NCI-H524 (cell line): ENCODE results near the gene MPV17.
"Not testable (repeated sequence)": the region's sequence is repeated elsewhere in the genome, so short reads cannot be mapped to it uniquely, and the experiment has no call there.

ENCODE experiments used
- DNase-seq, 2 experiments: peaks; one replicate each; lab custom pipeline; 2025; lab: John Stamatoyannopoulos, UW

The MPV17 gene

DNA sequence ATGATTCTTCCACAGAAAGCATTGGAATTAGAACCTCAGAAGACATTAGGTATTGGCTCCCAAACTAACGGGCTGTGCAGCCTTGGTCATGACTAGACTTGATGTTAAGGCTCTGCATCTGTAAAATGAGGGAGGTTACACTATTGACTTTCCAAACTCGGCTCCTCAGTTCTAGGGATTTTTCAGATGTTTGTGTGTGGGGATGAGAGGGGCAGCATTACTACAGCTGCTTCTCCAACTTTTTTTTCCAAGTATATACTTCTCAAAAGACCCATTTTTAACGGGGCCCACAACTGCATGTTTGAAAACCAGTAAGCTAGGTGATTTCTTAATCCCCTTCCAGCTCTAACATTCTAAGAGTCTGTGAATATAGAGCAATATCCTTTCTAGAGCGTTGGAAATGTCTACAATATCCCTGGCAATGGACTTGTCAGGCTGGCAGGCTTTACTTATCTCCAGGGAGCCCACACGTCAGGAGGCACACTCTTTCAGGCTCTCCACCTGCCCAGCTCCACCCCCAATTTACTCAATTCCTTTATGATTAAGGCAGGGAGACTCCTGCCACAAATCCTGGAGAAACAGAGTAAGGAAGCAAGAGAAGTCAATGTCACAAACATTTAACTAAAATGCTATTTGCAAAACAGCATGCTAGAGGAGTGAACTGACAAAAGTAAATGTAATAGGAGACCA lies 844 bp upstream of the MPV17 start:
- DNase-seq, result no peak

DNA sequence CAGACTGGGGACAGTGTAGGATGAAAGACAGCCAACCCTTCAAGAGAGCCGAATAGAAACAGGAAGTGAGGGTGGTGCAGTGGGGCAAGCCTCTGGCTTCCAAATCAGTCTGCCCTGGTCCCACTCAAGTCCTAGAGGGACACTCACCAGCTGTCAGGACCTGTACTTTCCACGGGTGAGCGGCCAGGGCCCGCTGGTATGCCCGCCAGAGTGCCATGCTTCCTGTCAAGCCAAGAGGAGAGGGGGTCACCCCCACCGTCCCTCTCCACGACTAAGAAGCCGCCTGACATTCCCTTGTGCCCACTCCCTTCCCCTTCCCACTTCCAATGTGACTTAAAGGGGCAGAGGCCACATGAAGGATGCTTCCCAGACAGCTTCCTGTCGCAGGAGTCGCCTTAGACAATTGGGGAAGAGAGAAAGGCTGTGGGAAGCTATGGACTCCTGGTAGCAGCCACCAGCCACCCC lies 564 bp downstream of the MPV17 start:
- no peak for DNase-seq

DNA sequence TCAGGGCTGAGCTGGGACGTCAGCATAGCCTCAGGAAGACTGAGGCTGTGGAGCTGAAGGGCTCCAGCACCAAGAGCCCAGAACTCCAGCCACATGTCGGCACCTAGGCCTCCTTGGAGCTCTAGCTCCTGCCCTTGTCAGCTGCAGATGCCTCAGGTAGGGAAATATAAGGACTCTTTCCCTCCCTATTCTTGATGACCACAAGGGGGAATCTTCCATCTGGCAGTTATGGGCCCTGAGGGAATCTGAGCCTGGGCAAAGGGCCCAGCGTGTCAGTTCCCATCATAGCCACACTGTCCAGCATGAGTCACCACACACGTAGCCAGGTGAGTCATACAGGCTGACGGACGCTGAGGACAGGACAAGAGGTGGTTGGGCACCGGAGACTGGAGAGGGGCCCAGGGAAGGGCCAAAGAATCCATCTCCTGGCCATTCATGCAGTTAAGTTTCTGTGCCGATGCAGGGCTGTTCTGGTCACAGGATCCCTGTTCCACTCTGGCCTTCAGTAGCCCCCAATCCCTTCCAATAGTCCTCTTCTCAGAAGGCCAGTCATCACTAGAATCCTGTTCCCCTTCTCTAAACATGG lies 1.8 kb downstream of the MPV17 start:
- DNase-seq, result peak in 1 of 2 experiments; percentile 52

DNA sequence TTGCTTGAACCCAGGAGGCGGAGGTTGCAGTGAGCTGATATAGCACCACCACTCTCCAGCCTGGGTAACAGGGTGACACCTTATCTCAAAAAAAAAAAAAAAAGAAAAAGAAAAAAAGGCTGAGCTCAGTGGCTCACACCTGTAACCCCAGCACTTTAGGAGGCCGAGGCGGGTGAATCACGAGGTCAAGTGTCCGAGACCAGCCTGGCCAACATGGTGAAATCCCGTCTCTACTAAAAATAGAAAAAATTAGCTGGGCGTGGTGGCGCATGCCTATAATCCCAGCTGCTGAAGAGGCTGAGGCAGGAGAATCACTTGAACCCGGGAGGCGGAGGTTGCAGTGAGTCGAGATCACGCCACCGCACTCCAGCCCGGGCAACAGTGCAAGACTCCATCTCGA lies 3.1 kb downstream of the MPV17 start:
- not testable (repeated sequence) for DNase-seq

DNA sequence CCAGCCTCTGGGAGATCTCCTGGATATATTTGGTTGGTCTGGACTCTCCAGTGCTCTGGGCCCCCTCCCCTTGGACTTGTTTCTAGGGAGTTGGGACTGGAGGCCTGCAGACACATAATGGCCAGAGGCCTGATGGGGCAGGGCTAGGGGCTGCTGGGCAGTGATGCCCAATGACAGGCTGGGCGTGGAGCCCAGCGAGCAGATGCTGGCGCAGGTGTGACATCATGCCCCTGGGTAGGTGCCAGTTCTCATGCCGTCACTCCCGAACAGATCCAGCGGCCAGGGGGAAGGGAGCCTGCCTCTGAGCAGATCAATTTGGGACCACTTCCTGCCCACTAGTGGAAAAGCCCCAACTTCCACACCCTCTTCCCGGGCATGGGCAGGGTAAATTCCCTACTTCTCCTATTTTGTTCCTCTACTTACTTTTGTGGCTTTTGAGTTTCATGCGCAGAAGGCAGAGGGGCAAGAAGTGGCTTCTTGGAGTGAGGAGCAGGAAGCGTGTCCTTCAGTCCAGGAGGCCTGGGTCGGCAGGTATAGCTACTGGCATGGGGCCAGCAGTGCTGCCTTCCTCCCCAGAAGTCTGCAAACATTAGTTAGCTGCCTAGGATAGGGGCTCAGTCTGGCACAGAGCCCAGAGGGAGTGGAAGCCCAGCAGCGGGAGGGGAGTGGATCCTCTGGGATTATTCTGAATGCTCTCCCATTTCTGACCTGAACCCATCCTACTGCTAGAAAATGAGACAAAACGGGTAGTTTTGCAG lies 6.1 kb downstream of the MPV17 start:
- no peak for DNase-seq

DNA sequence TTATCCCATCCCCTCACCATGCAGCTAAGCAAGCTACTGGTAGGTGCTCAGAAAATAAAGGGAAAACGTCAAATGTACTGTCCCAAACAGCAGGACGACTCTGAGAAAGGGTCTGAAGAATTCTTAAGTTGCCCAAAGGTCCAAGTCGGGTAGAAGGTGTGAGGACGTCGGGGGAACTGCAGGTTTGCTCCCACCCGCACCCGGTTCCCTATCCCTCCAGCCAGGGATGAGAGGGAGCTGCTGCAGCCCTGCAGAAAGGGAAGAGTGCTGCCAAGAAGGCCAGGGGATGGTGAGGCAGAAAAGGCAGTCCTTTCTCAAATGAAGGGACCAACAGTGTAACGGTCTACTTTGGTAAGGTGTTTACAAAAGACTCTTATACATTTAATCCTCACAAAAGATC lies 7.8 kb downstream of the MPV17 start:
- no peak for DNase-seq

DNA sequence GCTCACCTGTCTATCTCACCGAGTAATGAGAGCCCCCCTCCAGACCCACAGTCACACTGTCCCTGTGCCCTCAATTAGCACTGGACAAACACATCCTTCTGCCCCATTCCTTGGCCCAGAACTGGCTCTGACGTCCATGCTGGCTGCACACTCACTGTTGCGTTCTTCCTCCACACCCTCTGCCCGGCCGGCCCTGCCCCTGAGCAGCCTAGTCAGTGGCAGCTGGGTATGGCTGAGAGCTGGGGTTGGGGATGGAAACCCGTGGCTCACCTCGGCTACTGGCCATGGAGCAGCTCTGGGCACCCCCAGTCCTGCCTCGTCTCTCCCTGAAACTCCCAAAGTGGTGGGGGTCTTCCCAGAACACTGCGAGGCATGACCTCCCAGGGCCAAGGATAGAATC lies 8.2 kb downstream of the MPV17 start:
- no peak for DNase-seq

DNA sequence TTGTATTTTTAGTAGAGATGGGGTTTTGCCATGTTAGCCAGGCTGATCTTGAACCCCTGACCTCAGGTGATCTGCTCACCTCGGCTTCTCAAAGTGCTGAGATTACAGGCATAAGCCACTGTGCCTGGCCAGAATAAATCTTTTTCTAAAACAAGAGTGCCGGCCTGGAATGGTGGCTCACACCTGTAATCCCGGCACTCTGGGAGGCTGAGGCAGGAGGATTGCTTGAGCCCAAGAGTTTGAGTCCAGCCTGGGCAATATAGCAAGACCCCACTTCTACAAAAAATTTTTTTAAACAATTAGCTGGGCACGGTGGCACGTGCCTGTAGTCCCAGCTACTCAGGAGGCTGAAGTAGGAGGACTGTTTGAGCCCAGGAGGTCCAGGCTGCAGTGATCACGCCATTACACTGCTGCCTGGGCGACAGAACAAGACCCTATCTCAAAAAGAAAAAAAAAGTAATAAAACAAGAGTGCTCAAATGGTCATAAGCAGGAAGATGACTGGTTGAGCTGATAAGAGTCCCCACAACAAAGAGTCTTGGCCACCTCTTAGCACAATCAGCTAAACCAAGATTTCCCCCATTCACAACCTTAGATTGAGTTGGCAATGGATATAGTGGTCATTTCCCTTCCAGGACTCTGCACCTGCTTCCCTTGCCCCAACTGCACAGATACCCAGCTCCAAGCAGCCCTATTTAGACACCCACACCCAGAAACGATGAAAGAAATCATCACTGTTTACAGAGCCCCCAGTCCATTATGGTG lies 8.8 kb downstream of the MPV17 start:
- no peak for DNase-seq

DNA sequence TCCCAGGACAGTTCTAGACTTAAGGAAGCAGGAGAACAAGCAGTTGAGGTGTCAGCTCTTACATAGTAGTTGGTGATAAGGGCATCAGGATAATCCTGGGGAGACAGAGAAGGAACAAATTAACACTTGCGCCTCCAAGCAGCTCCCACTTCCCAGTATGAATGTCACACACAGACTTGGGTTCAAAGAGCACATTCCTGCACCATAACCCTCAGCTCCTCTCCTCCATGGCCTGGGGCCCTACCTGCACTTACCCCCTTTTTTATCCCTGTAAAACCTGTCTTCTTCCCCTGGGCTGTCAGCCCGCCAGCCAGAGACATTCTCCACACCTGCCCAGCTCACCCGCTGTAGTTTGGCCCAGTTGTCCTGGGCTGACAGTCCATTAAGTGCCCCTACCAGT lies 10.7 kb downstream of the MPV17 start:
- DNase-seq, result no peak

DNA sequence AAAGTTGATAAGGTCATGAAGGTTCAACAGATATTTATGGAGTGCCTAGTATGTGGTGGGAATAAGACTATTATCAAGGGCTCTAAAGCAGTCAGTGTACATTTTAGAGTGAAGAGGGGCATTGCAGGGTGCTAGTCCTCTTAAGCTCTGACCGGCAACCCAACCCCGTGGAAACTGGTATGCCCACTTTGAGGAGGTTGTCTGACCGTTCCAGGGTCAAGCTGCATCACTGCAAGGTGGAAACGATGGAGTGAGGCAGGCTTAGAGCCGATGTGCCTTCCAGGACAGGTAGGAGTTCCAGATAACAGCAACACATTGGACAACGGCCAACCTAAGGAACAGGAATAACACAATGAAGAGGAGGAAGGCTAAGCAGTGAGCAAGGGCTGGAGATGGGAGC lies 13.2 kb downstream of the MPV17 start:
- DNase-seq, result no peak

DNA sequence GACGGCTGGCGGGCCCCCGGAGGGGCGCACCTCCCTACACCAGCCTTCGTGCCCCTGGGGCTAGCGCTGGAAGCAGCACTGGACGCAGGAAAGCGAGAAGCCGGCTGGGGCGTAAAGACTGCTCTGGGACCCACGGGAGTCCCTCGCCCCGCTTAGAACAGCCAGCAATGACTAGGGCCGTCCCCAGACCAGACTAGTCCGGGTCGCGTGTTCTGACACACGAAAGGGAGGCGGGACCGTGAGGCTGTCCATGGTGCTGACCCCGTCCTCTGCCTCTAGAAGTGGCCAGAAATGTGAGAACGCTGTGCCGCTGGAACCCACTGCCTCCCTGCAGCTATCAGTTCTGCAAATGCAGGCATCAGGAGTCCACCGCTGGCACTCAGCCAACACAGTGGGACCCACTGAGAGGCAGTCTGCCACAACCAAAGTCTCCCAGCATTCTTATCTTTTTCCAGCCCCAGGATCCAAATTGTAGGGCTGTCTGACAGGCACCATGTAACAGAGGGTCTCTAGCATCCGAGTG lies 14.5 kb downstream of the MPV17 start, which contains the start of gene UCN:
UCN (minus strand) TSS at position 87 of the 523 bp plus-strand sequence. CDS start 550 bp downstream, outside the sequence.
- peak in 1 of 2 experiments; percentile 35 for DNase-seq

DNA sequence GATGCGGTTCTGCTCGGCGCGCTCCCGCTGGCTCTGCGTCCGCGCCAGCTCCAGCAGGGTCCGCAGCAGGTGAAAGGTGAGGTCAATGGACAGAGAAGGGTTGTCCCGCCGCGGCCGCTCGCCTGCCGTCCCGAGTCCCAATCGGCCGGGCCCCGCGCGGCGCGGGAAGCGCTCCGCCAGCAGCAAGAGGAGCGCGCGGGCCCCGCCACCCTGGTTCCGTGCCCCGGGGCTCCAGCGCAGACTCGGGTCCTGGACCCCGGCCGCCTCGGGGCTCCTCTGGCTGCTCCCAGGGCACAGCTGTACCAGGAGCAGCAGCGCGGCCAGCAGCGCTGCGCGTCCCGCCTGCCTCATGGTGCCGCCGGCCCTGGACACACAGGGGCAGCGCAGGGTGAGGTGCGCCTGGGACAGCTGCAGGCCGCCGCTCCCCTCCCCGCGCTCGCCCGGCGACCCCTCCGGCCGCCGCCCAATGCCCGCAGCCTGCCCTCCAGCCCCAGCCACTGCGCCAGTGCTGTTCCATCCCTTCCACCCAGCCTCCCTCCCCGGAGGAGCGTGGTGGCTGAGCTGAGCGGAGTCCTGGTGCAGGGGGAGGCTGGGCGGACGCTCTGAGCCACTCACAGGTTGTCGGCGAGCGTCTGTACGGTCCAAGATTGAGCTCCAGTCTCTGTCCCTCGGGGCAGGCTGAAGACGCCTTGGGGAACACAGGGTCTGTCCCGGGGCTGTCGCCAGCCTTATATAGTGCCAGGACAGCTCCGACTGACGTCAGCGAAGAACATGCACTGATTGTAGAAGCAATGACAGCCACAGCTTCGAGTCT lies 15.1 kb downstream of the MPV17 start:
- DNase-seq, result no peak

DNA sequence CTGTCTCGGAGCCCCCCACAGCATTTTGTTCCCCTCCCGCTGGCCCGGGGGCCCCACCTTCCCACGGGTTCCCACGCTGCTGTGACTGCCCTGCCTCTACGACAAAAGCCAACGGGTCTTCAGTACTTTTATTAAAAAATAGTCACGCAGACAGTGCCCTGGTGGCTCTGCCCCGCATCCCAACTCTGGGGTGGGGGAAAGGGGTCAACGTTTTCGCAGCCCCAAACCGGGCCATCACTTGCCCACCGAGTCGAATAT lies 15.7 kb downstream of the MPV17 start:
- DNase-seq, result no peak

DNA sequence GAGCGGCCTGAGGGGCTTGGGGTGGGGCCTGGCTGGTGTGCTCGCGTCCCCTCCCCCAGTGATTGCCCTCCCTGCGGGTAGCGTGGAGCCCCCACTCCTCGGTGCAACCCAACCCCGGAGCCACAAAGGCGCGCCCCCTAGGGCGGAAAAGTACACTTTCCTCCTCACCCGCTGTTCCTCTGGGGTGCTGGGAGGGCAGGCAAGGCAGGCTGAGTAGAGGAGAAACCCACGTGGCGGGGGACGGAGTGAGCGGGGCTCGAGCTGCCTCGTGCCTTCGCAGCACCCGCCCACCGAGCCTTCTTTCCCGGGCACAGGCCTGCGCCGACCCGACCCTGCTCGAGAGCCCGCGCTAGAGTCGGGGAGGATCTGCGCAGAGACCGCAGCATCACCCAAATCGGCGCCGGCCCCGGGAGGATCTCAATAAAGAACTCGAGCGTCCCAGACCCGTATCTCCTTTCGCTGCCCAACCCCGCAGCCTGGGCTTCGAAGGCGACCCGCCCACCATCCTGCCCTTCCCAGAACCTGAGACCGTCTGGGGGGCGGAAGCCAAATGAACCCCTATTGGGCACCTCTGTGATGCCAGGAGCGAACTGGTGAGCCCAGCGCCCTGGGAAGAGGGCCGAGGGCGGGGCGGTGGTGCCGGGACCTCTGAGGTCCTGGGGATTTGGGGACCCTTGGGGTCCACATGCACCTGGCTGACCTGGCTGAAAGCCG lies 16.2 kb downstream of the MPV17 start:
- peak in 1 of 2 experiments; percentile 43 for DNase-seq

DNA sequence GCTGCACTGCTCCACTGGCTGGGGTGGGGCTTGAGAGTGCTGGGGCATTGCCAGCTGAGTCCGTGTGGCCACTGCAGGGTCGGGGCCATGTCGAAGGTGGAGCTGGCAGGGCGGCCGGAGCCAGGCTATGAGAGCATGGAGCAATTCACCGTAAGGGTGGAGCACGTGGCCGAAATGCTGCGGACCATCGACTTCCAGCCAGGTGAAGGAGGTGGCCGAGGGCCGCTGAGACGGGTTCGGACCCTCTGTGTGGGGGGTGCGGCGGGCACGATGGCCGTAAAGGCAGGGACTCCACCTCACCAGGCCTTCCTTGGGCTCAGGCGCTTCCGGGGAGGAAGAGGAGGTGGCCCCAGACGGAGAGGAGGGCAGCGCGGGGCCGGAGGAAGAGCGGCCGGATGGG lies 16.8 kb downstream of the MPV17 start:
- DNase-seq, result no peak

DNA sequence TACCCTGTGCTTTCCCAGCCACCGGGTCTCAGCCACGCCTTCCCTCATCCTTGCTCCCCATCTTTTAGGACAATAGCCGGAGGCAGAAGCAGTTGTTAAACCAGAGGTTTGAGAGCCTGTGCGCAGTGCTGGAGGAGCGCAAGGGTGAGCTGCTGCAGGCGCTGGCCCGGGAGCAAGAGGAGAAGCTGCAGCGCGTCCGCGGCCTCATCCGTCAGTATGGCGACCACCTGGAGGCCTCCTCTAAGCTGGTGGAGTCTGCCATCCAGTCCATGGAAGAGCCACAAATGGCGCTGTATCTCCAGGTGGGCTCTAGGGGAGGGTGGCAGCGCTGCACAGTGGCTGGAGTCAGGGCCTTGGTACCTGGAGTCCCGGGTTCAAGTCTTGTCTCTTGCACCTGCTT lies 17.4 kb downstream of the MPV17 start:
- no peak for DNase-seq

DNA sequence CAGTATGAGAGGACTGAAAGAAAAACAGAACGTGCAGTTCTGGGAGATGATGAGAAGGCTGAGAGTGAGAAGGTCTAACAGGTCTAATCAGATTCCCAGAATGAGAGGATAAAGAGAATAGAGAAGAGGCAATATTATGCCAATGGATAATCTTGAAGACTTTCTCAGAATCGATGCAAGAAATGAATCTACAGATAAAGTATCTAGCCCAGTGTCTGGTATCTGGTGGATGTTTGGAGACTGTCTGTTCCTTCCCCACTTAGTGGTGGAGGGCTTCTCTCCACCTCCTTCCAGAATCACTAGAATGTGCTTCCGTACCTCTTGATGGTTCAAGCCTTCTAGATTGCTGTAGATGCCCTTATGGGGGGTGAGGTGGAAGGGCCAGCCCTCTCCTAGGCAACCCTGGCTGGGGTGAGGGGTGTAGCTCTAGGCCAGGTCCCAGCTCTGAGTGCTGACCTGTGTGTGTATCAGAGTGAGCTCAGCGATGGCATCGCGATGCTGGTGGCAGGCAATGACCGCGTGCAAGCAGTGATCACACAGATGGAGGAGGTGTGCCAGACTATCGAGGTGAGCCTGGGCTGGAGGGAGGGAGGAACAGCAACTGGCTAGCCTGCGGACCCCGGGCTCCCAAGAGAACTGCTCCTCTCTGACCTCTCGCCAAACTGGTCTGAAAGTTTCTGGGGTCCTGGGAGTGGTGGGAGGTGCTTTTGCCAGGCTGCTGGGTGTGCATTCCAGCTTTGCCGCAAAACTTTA lies 18.2 kb downstream of the MPV17 start:
- no peak for DNase-seq

DNA sequence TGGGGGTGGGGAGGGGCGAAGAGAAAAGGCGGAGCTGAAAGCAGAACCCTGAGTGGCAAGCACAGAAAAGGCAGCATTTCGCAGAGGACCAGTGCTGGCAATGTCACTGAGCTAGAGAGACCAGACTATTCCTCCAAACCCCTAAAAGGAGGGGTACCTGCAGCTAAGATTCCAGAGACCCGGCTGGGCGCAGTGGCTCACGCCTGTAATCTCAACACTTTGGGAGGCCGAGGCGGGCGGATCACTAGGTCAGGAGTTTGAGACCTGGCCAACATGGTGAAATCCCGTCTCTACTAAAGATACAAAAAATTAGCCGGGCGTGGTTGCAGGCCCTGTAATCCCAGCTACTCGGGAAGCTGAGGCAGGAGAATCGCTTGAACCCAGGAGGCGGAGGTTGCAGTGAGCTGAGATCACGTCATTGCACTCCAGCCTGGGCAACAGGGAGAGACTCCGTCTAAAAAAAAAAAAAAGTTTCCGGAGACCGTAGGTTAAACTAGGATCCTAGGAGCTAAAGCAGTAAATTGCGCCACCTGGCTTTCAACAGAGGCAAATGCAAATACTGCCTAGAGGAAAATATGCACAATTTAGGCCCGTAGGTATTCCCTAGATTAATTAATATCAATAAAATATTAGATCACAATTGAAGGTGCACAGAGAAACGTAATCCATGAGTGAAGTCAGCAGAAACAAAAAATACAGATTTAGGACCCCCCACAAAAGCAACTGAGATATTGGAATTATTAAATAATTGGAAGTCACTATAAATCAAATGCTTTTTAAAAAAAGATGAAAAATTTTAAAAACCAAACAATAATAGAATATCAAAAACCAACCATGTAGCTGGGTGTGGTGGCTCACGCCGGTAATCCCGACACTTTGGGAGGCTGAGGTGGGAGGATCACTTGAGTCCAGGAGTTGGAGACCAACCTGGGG lies 19.5 kb downstream of the MPV17 start:
- peak; percentile 48 to 77 for DNase-seq

DNA sequence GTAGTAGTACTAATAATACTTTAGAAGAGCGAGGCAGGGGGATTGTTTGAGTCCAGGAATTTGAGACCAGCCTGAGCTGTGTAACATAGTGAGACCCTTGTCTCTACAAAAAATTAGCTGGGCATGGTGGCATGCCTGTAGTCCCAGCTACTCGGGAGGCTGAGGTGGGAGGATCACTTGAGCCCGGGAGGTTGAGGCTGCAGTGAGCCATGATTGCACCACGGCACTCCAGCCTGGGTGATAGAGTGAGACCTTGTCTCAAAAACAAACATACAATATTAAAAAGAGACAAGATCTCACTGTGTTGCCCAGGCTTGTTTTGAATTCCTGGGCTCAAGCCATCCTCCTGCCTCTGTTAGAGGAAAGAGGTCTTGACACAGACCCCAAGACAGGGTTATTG lies 22.3 kb downstream of the MPV17 start:
- DNase-seq, result not testable (repeated sequence)
